HG02759 (cell line): Measurements from ENCODE around the gene OPRD1.
"Not testable (repeated sequence)": the region's sequence is repeated elsewhere in the genome, so short reads cannot be mapped to it uniquely, and the experiment has no call there.

Experiments
- ATAC-seq: cut with Tn5 transposase; IDR thresholded peaks from one replicate; pipeline ENCODE4 v1.9.1; 2021; ENCODE audit warnings: mild to moderate bottlenecking, moderate library complexity; ENCODE audit not compliant: unreplicated experiment

The OPRD1 gene

DNA sequence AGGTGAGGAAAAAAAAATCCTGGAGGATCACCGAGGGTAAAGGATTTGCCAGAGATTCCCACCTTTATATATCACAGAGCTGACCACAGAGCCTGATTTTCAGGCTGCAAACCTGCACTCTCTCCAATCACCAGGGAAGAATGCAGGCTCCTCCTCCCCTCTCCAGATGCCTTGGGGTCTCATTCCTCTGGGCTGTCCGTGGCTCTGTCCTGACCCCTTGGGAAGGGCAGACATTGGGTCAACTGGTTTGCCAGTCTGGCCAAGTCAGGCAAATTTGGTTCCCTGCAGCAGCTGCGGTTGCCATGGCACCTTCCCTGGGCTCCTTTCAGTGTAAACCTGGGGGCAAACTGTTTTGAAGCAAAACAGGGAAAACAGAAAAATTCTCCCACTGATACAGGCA lies 11.6 kb upstream of the OPRD1 start:
- ATAC-seq, result no peak

DNA sequence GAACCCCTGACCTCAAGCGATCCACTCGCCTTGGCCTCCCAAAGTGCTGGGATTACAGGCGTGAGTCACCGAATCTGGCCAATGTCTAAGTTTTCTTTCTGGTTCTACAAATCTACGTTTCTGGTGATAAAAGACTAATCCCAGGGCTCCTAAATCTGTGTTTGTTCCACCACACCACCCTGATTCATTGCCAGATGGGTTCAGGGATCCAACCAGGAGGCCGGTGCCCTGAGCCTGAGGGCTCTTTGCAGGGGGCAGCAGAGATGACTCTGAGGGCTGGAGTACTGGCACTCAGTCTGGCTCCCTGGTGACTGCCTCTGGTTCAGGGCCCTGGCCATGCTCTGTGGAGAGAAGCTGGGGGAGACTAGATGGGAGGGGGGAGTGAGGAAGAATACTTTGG lies 10.5 kb upstream of the OPRD1 start:
- no peak for ATAC-seq

DNA sequence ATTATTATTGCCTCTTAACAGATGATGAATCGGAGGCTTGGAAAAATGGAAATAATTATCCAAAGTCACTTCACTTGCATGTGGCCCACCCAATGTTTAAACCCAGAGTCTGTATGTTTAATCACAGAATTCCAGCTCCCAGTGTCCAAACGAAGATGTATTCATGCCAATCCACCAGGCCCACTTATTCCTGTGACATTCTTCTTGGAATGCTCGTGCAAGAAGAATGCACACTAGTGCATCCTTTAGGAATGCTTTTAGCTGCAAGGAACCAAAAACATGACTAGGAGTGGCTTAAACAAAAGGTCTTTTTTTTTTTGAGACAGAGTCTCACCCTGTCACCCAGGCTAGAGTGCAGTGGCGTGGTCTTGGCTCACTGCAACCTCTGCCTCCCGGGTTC lies 8.9 kb upstream of the OPRD1 start:
- ATAC-seq, result no peak

DNA sequence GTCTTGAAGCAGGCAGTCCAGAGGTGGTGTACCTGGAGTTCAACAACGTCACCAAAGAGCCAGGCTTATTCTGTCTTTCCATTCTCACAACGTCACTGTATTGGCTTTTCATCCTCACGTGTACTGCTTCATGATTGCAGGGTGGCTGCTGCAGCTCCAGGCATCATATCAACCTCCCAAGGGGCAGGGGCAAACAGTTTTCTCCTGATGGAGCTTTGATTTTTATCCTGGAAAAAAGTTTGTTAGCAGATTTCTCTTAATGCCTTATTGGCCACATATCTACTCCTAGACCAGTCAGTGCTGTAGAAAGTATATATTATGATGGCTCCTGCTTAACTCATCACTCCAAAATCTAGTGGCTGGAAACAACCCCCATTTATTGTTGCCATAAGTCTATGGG lies 8.3 kb upstream of the OPRD1 start:
- no peak for ATAC-seq

DNA sequence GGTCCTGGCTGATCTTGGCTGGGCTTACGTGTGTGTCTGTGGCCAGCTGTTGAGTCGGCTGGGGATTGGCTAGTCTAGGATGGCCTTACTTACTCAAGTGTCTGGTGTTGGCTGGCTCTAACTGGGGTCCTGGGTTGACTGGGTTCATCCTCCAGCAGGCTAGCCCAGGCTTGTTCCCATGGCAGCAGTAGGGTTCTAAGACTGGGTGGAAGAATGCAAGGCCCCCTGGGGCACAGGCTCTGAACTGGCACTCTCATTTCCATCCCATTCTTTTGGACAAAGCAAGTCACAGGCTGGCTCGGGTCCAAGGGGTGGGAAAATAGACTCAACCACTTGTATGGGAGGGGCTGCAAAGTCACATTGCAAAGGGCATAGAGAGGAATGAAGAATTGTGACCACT lies 7.9 kb upstream of the OPRD1 start:
- ATAC-seq, result no peak

DNA sequence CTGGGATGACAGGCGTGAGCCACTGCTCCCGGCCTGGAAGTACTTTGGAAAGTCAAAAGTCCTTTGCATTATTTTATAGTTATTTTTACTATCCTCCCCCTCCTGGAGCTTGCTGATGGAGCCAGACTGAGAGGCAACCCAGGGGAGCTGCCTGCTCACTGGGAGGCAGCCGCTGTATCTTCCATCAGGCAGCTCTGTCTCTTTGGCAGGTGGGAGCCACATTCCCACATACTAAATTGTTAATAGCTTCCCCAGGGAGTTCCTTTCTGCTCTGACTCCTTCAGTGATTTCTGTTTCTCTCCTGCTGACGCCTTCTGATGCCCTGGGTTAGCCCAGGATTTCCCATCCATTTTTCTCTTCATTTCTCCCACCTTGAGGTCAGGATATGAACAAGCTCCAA lies 4.9 kb upstream of the OPRD1 start:
- ATAC-seq, result no peak

DNA sequence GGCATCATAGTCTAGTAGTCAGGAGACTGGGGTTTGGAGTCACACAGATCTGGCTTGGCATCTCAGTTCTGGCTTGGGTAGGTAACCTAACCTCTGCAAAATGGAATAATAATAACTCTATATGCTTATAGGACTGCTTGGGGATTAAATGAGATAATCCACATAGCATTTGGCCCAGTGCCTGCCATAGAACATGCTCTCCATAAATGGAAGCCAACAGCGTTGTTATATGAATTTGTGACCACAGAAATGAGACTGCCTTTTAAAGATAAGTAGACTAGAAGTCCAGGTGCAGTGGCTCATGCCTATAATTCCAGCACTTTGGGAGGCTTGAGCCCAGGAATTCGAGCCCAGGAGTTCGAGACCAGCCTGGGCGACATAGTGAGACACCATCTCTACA lies 4.0 kb upstream of the OPRD1 start:
- ATAC-seq, result no peak

DNA sequence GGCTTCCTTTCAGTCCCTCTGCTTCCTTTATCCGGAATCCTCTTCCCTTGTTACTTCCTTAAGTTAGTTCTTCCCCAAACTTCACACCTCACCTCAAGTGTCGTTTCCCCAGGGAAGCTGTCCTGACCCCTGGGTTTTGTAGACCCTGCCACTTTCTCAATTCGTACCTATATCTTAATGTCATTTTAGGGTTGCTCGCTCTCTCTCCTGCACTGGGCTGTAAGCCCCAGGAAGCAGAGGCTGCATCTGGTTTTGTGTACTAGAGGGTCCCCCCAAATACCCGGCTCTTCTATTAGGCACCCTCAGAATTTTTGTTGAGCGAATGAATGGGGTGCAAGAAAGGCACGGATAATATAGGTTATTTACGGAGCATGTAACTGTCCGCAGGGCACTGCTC lies 603 bp upstream of the OPRD1 start:
- ATAC-seq, result no peak

DNA sequence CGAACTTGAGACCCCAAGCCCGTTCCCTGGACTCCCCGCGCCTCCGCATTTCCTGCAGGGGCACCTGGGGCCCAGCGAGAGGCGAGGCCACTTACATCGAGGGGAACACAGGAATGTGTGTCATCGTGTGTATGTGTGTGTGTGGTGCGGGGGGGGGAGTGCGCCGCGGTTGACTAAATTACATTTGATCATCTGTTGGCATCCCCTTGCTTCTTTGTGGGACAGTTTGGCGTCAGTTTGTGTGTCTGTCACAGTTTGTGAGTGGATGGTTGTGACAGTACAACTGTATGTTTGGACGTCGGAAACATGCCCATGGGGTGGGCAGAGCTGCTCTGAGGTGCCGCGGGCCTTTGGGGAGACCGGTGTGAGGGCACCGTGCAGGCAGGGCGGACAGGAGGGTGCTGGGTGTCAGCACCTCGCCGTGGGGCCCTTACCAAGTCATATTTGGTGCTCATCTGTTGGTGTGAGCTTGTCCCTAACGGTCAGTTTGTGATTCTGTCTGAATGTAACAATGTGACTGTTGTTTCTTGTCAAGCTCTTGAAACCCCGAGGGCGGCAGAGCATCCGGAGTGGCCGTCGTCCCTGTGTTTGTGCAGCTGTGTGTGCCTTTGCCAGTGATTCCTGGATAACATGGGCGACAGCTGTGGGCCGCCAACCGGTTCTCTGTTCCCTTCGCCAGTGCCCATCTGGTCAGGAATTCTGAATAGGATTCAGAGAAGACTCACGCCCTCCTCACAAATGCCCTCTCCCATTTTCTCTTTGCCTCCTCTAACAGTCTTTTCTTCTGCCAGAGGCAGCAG lies 899 bp downstream of the OPRD1 start:
- ATAC-seq, result no peak

DNA sequence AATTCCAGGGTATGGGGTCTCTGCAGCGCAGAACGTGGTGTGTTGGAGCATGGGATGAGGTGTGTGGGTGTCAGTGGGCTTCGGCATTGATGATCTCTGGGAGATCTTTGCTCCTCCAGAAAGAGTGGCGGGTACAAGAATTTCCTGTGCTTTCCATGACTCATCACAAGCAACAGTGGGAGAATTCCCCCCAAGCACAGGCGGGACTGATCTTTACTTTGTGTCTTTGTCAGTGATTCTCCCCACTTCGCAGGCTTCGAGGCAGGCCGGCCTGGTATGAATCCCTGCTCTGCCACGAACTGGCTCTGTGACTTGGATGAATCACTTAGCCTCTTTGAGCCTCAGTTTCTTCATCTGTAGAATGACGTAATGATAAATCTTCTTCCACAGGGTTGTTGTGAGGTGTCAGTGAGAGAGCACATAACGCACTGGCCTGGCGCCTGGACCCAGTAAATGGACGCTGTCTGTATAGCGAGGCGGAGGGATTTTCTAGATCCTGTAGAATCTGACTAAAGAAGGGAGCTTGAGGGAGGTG lies 2.0 kb downstream of the OPRD1 start:
- ATAC-seq, result no peak

DNA sequence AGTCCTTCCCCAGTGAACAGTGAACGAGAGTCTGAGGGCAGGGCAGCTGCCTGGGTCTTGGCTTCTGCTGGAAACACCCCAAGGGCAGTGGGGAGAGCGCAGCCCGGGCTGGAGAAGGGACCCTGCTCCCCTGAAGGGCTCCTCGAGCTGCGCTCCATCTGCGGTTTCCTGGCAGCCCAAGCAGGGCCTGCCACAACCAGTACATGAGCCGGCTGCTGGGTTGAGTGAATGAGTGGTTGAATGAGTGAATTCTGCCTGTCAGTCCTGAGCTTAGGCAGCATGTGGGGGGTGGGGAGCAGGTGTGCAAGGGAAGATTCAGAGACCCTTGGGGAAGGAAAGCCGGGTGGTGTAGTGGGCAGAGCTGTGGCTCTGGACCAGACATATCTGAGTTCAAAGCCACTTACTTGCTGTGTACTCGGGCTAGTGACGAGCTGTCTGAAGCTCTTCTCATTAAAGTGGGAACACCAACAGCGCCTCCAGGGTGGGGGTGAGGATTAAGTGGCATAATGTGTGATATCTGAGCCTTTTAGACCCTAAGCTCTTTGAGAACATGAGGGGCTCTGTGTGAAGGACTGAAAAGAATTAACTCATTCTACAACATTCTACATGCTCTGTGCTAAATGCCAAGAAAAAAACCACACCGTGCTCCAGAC lies 3.7 kb downstream of the OPRD1 start:
- ATAC-seq, result no peak

DNA sequence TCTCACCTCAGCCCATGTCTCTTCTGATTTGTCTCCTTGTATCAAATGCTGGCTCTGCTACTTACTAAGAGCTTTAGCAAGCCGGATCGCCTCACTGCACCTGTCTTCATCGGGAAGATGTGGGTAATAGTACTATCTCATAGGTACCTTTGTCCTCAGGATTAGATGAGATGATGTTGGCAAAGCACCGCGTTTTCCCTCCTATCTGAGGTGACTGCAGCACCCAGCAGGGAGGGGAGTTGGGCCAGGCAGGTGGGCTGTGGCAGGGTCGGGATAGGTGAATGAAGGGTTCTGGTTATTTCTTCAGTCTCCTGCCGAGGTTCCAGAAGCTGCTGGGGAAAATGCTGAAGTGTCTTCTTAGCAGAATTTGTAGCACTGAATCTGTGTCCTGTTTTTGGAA lies 5.2 kb downstream of the OPRD1 start:
- ATAC-seq, result no peak

DNA sequence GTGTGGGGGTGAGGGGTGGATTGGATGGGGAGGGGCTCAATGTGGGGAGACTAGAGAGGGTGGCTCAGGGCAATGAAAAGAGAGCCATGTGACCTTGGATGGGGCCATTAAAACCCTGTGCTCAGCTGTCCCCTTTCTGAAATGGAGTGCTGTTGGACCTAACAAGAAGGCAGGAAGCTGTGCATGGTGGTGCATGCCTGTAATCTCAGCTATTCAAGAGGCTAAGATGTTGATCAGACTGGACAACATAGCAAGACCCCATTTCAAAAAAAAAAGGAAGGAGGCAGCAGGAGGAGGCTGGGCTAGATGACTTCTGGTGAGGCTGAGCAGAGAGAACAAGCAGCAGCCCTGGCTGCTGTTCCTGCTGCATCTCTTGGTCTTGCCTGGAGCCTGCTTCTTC lies 7.0 kb downstream of the OPRD1 start:
- no peak for ATAC-seq

DNA sequence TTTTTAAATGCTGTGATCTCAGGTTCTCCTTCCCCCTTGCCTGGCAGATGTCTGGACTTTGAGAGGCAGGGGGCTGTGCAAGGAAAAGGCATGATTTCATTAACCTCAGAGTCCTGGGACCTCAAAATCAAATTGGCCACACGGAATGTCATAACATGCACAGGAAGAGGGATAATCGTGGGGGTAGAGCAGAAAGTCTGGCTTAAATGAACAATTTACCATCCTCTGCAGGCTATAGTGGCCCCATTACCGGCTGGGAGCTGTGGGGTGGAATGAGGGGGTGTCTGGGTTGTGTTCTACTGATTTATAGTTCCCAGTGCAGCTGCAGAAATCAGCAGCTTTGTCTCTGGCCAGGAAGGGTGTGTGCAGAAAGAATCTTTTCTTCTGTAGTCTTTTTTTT lies 10.8 kb downstream of the OPRD1 start:
- ATAC-seq, result no peak

DNA sequence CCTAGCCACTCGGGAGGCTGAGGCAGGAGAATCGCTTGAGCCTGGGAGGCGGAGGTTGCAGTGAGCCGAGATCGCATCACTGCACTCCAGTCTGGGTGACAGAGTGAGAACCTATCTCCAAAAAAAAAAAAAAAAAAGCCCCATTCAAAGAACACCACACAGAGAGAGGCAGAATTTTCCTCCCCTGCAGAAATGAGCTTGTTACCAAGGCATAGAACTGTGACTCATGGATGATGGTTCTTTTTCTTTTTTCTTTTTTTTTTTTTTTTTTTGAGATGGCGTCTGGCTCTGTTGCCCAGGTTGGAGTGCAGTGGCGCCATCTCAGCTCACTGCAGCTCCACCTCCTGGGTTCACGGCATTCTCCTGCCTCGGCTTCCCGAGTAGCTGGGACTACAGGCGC lies 12.1 kb downstream of the OPRD1 start:
- ATAC-seq, result not testable (repeated sequence)

DNA sequence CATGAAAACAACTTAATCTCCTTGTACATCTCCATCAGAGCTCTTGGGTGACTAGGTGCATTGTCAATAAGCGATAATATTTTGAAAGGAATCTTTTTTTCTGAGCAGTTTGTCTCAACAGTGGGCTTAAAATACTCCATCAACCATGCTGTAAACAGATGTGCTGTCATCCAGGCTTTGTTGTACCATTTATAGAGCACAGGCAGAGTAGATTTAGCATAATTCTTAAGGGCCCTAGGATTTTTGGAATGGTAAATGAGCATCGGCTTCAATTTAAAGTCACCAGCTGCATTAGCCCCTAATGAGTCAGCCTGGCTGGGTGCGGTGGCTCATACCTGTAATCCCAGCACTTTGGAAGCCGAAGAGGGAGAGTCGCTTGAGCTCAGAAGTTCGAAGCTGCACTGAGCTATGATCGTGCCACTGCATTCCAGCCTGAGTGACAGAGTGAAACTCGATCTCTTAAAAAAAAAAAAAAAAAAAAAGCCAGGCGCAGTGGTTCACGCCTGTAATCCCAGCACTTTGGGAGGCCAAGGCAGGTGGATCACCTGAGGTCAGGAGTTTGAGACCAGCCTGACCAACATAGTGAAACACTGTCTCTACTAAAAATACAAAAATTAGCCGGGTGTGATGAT lies 16.4 kb downstream of the OPRD1 start:
- not testable (repeated sequence) for ATAC-seq

DNA sequence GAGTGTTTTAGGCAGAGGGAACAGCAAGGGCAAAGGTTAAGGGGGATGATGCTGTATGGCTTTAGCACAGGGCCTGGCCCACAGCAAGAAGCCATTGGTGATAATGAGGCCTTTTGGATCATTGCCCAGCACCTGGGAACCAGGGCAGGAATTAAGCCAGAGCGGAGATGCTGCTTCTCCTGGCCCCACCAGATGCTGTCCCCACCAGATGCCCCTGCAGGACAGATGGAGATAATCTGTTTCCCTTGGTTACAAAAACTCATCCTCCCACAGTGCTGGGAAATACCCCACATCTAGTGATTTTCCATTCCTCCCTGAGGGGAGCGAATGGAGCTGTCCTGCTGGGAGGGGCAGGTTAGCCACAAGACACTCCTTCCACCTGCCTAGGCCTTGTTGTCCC lies 18.8 kb downstream of the OPRD1 start:
- ATAC-seq, result no peak

DNA sequence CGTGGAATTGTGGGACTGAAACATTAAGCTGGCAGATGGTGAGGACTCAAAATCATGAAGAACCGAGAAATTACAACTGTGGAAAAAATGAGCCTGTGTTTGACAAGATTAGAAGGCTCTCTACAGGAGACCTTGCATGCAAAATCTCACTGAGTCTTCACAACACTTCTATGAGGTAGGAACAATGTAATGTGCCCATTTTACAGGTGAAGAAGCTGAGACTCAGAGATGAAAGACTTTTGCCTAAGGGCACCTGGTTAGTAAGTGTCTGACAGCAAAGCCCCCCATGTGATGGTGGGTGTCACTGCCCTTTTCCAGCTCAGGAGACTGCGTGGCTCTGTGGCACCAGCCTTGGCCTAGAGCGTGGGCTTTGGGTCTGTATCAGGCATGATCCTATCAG lies 21.0 kb downstream of the OPRD1 start:
- no peak for ATAC-seq

DNA sequence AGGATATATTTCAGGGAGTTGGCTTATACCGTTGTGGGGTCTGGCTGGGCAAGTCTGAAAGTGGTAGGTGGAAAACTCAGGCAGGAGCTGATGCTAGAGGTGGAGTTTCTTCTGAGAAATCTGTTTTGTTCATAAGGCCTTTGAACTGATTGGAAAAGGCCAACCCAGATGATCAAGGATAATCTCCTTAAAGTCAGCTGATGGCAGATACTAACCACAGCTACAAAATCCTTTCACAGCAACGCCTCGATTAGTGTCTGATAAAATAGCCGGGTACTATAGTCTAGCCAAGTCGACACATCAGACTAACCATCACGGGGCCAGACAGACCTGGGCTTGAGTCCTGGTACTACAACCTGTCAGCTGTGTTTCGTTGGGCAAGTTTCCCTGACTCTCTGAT lies 21.4 kb downstream of the OPRD1 start:
- no peak for ATAC-seq

DNA sequence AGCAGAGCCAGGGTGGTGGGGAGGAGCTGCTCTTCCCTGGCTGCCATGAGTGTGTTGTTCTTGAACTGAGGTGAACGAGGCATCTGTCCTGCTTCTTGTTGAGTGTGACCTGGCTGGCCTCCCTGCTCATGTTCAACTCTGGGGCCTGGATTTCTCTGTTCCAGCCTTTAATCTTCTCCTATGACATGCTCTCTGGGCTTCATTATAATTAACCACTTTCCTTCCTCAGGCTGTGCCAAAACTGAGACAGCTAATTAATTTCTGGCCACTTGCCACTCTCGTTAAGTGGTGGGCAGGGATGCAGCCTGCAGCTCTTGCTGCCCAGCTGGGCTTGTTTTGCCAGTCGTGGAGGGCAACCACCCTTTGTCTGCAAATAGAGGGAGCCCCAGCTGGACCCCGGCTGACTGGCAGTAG lies 23.3 kb downstream of the OPRD1 start:
- no peak for ATAC-seq

DNA sequence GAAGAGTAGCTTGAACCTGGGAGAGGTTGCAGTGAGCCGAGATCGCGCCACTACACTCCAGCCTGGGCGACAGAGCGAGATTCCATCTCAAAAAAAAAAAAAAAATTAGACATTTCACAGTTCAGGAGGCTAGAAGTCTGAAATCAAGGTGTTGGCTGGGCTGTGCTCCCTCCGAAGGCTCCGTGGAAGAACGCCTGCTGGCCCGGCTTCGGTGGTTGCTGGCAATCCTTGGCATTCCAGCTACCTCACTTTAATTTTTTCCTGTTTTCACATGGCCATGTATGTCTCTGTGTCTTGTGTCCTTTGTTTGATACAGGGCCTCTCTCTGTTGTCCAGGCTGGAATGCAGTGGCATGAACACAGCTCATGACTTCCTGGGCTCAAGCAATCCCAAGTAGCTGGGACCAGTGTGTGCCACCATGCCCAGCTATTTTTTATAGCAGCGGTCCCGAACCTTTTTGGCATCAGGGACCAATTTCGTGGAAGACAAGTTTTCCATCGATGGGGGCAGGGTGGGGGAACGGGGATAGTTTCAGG lies 24.5 kb downstream of the OPRD1 start:
- no peak for ATAC-seq
